Activated CD4-positive, alpha-beta T cell treated with anti-CD3 and anti-CD28 coated beads, Interleukin-2, amount 10 ng/mL, durations not matched to agents 24 days and 14 days (primary cell): ENCODE data around the gene TRABD. TPM values are rescaled to one million over a fixed set of nuclear protein-coding genes. Genes with fewer than 3 reads are reported as not detected.
A peak's percentile ranks its signal among the peaks of the same experiment; 100 is the strongest.

Source experiments
- DNase-seq: peaks from one replicate; pipeline ENCODE4 v3.0.0; 2022
- H3K27ac Mint-ChIP-seq: one replicate; pipeline ENCODE4 v1.8.0; 2022; ENCODE audit warnings: mild to moderate bottlenecking, mixed read lengths
- H3K27me3 Mint-ChIP-seq: one replicate; pipeline ENCODE4 v1.8.0; 2022; ENCODE audit warnings: mixed read lengths
- H3K36me3 Mint-ChIP-seq: one replicate; pipeline ENCODE4 v1.8.0; 2022; ENCODE audit warnings: low read depth, mild to moderate bottlenecking, mixed read lengths
- H3K4me1 Mint-ChIP-seq: one replicate; pipeline ENCODE4 v1.8.0; 2021; ENCODE audit warnings: mixed read lengths
- H3K4me3 Mint-ChIP-seq: one replicate; pipeline ENCODE4 v1.8.0; 2022; ENCODE audit warnings: mild to moderate bottlenecking, moderate library complexity, mixed read lengths
- H3K9me3 Mint-ChIP-seq: one replicate; pipeline ENCODE4 v1.8.0; 2021; ENCODE audit warnings: mixed read lengths
- intact Hi-C: fragments of 100-400 bp; cut with micrococcal nuclease; formaldehyde crosslinking; loops from one replicate; pipeline ENCODE4 v1.15.1; 2023
- total RNA-seq: library from RNA; stranded (reverse); gene quantifications from 2 replicates; pipeline ENCODE4 v1.2.3, GENCODE V29; 2022

Gene TRABD
- total RNA-seq, 1 donor from 2014 or later = 97.4 TPM

DNA sequence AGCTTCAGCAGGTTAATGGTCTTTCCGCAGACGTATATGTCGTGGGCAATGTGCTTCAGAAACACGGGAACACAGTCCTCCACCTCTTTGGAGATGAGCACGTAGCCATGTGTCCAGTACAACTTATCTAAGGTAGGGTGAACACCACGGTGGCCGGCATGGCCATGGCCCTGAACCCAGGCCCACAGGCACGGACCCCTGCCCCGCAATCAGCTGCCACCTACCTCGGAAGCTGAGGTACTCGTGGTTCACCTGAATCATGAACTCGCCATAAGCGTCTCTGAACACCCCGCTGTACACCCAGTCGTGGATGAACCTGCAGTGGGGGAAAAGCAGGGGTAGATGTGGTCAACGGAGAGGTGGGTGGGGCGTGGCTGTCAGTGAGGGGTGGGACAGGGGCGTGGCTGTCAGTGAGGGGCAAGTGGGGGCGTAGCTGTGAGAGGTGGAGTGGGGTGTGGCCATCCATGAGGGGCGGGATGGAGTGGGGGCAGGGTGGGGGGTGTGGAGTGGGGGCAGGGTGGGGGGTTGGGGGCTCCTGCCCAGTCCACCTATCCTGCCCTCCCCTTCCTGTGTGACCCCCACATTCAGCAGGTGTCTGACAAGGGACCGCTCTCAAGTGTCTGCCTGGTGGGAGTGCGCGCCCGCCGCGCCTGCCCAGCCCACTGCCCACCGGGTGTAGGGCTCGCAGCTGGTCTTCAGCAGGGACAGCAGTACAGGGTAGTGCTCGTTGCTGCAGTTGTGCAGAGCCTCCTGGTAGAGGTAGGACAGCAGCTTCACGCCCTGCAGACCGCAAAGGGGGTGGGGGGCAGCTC, 40.6 kb downstream of the TRABD start:
- no peaks in the 10 kb centered on the region for H3K9me3 Mint-ChIP-seq
- H3K27ac Mint-ChIP-seq = no peak overlapping the region
- no peak for DNase-seq
- H3K36me3 Mint-ChIP-seq = peaks cover 31% of the 10 kb centered on the region
- H3K4me3 Mint-ChIP-seq = no peak overlapping the region
- intact Hi-C loops = no loop called here
- no peaks in the 10 kb centered on the region for H3K4me1 Mint-ChIP-seq
- no peaks in the 10 kb centered on the region for H3K27me3 Mint-ChIP-seq

DNA sequence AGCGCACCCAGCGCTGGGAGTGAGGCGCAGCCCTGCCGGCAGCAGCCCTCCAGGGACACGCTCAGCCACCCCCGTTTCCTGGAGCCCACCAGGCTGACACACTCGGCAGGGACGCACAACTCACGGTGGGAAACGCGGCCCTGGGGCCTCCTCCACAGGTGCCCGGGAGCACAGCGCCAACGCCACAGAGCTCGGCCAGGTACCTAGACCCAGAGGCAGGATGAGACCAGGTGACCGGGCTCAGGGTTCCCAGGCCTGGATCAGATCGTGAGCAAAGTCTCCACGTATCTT, 41.1 kb downstream of the TRABD start:
- H3K36me3 Mint-ChIP-seq = peaks cover 31% of the 10 kb centered on the region
- intact Hi-C loops = no loop called here
- no peaks in the 10 kb centered on the region for H3K27me3 Mint-ChIP-seq
- no peak overlapping the region for H3K4me3 Mint-ChIP-seq
- DNase-seq = no peak
- H3K27ac Mint-ChIP-seq = no peak overlapping the region
- no peaks in the 10 kb centered on the region for H3K9me3 Mint-ChIP-seq
- no peaks in the 10 kb centered on the region for H3K4me1 Mint-ChIP-seq

DNA sequence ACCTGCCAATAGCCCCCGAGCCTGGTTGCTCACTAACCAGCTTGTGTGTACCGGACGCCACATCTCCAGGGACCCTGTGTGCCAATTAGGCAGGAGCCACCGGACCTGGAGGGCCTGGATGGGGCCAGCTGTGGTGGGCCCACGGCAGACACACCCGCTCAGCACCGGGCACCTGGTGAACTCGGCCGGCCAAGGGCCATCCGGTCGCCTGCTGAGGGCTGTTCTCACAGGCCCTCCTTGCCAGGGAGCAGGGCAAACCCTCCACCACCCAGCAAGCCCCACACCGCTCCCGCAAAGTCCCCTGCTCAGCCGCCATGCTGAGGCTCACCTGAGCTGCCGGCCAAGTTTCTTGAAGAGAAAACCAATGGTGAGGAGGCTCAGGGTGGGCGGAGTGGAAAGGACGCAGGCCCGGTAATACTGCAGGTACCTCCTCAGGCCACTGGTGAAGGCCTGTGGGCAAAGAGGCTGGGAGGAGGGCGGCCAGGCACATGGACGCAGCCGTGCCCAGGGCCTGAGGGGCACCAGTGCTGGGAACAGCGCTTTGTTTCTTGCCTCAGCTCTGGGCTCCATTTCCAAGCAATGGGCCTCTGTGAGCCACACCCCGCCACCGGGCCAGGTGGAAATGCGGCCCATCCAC, 42.0 kb downstream of the TRABD start:
- Mint-ChIP-seq H3K36me3 (peaks cover 30% of the 10 kb centered on the region), H3K4me1 (no peaks in the 10 kb centered on the region), H3K27me3 (no peaks in the 10 kb centered on the region), H3K9me3 (no peaks in the 10 kb centered on the region), H3K27ac (no peak overlapping the region), H3K4me3 (no peak overlapping the region)
- intact Hi-C loops = no loop called here
- DNase-seq = no peak

DNA sequence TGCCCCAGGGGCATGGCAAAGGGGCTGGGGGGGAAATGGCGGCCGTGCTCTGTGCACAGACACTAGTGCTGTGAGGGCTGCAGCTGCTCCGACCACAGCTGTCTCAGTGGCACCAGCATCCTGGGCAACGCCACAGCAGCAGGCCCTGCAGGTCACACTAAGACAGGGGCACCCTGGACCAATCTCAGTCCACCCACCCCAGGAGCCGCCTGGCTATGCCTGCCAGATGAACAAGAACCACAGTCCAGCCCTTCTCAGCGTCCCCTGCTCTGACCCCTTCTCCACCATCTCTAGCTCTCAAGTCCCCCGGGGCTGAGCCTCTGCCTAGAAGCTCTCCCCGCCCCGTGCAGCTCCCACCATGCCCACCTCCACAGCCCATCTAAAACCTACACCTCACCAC, 42.7 kb downstream of the TRABD start:
- intact Hi-C loops = no loop called here
- Mint-ChIP-seq H3K9me3 (no peaks in the 10 kb centered on the region), H3K27me3 (no peaks in the 10 kb centered on the region), H3K36me3 (peaks cover 27% of the 10 kb centered on the region), H3K27ac (no peak overlapping the region), H3K4me1 (no peaks in the 10 kb centered on the region), H3K4me3 (no peak overlapping the region)
- no peak for DNase-seq

DNA sequence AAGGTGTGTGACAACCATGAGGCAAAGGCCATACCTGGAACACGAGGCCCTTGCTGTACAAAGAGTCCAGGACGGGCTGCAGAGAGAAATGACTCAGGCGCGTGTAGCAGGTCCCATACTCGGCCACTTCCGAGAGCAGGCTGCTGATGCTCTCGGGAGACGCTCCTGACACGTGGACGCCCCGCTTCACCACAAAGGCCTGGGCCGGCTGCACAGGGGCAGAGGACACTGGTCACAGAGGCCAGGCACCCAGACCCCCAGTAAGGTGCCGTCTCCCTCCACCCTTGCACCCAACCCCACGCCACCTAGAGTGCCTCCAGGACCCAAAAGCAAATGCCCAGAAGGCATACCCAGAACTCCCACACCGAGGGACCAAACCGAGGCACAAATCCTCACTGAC, 43.7 kb downstream of the TRABD start:
- peaks cover 2% of the 10 kb centered on the region for H3K4me1 Mint-ChIP-seq
- no peak overlapping the region for H3K4me3 Mint-ChIP-seq
- intact Hi-C loops = no loop called here
- no peak for DNase-seq
- no peaks in the 10 kb centered on the region for H3K27me3 Mint-ChIP-seq
- no peak overlapping the region for H3K27ac Mint-ChIP-seq
- H3K36me3 Mint-ChIP-seq = peaks cover 26% of the 10 kb centered on the region
- no peaks in the 10 kb centered on the region for H3K9me3 Mint-ChIP-seq

DNA sequence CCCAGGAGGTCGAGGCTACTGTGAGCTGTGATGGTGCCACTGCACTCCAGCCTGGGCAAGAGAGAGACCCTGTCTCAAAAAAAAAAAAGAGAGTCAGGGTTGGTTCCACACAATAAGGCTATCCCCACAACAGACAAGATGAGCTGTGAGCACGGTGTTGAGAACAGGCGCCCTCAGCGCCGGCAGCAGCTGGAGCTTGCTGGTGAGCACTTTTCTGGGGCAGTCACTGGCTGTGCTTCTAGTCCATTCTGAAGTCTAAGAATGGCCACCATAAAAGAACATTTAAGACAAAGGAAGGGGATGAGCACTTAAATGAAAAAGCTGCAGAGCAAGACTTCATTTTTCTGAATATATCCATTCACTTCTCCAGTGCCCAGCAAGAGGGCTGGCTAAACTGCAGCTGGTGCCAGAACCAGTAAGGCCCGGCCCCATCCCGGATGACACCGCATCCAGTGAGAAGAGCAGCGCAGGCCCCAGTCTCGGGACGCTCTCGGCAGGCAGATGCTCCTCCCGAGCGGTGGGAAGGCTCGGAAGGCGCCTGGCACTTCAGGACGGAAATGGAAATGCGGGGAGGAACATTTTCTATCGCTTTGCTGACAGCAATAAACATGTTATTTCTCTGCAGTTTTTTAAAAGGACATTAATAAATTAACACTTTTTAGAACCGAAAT, 46.9 kb downstream of the TRABD start:
- H3K27me3 Mint-ChIP-seq = no peaks in the 10 kb centered on the region
- peaks cover 8% of the 10 kb centered on the region for H3K4me1 Mint-ChIP-seq
- H3K27ac Mint-ChIP-seq = no peak overlapping the region
- peaks cover 3% of the 10 kb centered on the region for H3K9me3 Mint-ChIP-seq
- intact Hi-C loops = no loop called here
- peaks cover 30% of the 10 kb centered on the region for H3K36me3 Mint-ChIP-seq
- no peak for DNase-seq
- no peak overlapping the region for H3K4me3 Mint-ChIP-seq

DNA sequence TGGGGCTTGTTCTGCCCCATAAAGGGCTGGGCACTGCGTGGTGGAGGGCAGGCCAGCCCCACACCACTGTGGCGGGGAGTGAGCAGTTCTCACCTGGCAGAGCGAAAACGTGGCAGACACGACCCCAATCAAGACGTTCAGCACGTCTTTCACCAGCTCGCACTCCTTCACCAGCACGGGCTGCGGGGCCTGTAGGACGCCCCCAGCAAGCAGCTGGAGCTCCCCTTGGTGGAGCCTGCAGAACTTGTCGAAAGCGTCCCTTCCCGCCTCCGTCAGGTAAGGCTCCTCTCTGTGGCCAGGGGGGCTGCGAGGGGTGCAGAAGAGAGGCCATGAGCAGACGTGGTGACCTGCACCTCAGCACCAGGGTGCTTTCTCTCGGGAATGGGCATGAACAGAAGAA, 47.5 kb downstream of the TRABD start:
- DNase-seq = no peak
- intact Hi-C loops = no loop called here
- peaks cover 11% of the 10 kb centered on the region for H3K4me1 Mint-ChIP-seq
- no peaks in the 10 kb centered on the region for H3K27me3 Mint-ChIP-seq
- H3K4me3 Mint-ChIP-seq = no peak overlapping the region
- H3K36me3 Mint-ChIP-seq = peaks cover 31% of the 10 kb centered on the region
- peaks cover 3% of the 10 kb centered on the region for H3K9me3 Mint-ChIP-seq
- H3K27ac Mint-ChIP-seq = no peak overlapping the region

DNA sequence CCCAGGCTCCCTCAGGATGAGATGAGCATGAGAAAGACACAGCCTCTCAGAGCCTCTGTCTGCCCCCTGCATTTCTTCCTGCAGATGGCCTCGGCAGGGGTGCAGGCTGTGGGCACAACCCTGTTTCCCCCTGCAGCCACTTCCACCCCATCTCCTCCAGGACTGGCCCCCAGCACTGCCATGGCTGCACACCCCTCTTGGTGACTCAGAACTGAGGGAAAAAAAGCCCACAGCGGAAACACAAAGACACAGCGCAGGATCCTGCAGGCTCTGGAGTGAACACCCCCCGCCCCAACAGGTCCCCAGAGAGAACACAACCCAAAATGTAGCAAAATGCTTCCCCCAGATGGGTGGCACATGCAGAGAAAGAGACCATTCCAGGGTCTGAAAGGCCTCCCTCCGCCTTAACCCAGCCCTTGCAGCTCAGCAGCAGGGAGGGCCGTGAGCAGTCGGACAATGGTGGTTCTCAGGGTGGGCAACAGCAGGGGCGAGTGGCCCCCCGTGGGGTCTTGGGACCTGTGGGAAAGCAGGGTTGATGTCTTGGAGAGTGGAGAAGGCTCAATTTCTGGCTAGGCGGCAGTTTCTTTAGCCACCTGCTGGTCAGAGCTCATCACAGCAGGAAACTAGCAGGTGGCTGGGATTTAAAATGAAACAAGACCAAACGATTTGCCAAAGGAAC, 51.2 kb downstream of the TRABD start:
- peaks cover 3% of the 10 kb centered on the region for H3K9me3 Mint-ChIP-seq
- peaks cover 19% of the 10 kb centered on the region for H3K4me1 Mint-ChIP-seq
- intact Hi-C loops = no loop called here
- no peak overlapping the region for H3K4me3 Mint-ChIP-seq
- H3K27ac Mint-ChIP-seq = no peak overlapping the region
- peaks cover 29% of the 10 kb centered on the region for H3K36me3 Mint-ChIP-seq
- DNase-seq = no peak
- H3K27me3 Mint-ChIP-seq = no peaks in the 10 kb centered on the region

DNA sequence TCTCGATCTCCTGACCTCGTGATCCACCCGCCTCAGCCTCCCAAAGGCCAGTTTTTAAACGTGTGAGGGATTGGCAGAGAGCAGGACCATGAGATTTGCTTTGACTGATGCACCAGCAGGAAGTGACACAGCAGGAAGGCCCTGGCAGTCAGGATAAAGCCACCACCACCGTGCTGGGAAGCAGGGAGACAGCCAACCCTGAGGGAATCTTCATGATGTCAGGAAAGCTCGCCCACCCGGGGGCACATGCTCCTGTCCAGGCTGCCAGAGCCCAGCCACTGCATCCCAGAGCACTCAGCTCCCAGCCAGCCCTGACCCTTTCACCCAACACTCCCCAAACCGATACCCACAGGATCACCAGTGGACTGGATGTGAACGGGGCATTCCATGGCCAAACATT, 53.0 kb downstream of the TRABD start:
- intact Hi-C loops = no loop called here
- no peak for DNase-seq
- H3K4me3 Mint-ChIP-seq = no peak overlapping the region
- H3K9me3 Mint-ChIP-seq = peaks cover 3% of the 10 kb centered on the region
- peaks cover 28% of the 10 kb centered on the region for H3K36me3 Mint-ChIP-seq
- no peak overlapping the region for H3K27ac Mint-ChIP-seq
- peaks cover 27% of the 10 kb centered on the region for H3K4me1 Mint-ChIP-seq
- H3K27me3 Mint-ChIP-seq = no peaks in the 10 kb centered on the region

DNA sequence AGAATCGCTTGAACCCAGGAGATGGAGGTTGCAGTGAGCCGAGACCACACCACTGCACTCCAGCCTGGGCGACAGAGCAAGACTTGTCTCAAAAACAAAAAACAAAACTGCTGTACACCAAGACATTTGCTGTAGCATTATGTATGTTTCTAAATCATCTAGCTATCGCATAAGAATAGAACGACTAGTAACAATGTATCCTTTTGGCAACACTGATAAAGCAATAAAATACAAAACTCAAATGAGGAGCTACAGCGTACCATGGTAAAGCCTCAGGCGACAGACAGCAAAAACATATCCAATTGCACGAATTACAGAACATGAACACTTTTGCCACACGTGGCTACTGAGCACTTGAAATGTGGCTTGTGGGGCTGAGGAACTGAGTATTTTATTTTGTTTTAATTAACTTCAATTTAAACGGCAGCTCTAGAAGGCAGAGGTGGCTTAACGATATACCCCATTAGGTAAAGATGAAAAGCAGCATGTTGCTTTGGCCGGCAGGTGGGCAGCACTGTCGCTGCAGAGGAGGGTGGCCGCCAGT, 56.8 kb downstream of the TRABD start:
- Mint-ChIP-seq H3K27me3 (peaks cover 2% of the 10 kb centered on the region), H3K27ac (no peak overlapping the region), H3K9me3 (no peaks in the 10 kb centered on the region), H3K4me1 (peaks cover 25% of the 10 kb centered on the region), H3K4me3 (peak overlapping the region; percentile 97), H3K36me3 (peaks cover 26% of the 10 kb centered on the region)
- intact Hi-C loops = no loop called here
- DNase-seq = no peak

DNA sequence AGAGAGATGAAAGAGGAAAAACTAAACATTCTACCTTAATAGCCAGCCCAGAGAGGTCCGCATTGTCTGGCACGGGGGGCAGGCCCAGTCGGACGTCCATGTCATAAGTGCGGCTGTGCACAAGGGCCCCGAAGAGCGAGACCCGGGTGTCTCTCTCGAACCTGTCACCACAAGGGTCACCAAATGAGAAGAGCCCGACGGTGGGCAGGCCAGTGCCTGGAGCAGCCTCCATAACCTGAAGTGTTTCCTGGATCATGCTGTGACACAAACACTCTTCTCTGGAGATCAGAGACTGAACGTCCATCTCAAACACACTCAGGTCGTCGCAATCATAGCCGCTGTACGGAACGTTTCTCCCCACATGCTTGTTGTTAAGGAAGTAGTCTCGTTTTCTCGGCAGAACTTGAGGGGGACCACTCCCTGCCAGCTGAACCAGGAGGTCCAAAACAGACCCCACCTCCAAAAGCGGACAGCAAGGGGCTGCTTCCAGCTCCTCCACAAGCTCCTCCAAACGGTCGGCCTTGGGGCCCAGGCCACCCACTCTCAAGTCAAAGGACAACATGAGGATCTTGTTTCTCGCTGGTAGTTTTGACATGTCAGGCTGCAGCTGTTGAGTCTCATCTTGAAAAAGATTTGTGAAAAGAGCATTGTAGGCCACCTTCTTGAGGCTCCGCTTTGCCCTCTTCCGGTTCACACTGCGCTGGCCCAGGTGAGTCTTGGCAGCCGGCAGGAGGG, 58.1 kb downstream of the TRABD start:
- Mint-ChIP-seq H3K27me3 (peaks cover 2% of the 10 kb centered on the region), H3K4me1 (peaks cover 22% of the 10 kb centered on the region), H3K36me3 (peaks cover 25% of the 10 kb centered on the region), H3K27ac (peak overlapping the region; percentile 100), H3K9me3 (no peaks in the 10 kb centered on the region), H3K4me3 (peak overlapping the region; percentile 97)
- intact Hi-C loops = loop anchor here (2.0 kb wide), 2 partner anchors 43 to 377 kb away; partner anchors contain the start of gene SELENOO
- no peak for DNase-seq

DNA sequence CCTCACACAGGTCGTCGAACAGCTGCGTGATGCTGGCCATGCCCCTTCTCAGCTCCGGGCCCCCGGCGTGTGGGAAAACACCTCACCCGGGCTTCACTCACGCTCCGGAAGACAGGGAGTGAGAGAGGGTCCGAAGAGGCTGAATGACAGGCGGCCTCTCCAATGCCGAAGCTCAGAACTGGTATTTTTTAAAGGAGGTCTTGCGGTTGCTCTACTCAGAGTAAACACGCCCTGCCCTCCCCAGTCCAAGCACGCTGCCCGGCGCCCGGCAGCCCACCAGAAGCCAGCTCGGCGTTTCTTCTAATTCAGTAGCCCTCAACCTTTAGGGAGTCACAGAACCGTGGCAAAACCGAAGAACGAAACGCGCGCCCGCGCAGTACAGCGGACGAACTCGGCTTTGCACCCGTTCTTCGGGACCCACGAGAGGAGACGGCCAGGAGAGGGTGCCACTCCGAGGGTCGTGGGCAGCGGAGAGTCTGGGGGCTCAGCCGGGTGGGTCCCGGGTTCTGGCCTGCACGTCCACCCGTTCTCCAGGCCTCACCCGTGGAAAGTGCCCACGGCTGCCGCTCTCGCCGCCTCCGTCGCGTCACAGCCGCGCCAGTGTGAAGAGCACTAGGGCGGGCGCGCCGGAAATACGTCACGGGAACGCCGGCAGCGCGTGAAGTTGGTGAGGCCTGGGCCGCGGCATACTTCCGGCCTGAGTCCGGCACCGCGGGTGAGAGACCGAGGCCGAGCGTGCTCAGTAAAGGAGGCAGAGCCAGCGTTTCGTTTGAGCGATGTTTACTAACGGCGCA, 58.9 kb downstream of the TRABD start, which contains the start of gene TUBGCP6:
TSS of gene TUBGCP6 (minus strand) at position 604 of the 794 bp plus-strand sequence. CDS start at position 40, 564 bp downstream.
- intact Hi-C loops = loop anchor here (2.0 kb wide), 2 partner anchors 44 to 376 kb away; partner anchors contain the start of gene SELENOO
- peaks cover 22% of the 10 kb centered on the region for H3K4me1 Mint-ChIP-seq
- peaks cover 2% of the 10 kb centered on the region for H3K27me3 Mint-ChIP-seq

More for the DNA sequence above, 58.9 kb downstream of the TRABD start, which contains the start of gene TUBGCP6:
- H3K36me3 Mint-ChIP-seq = peaks cover 25% of the 10 kb centered on the region
- H3K4me3 Mint-ChIP-seq = peak within 1 kb of the TSS; percentile 97
- H3K27ac Mint-ChIP-seq = peak within 1 kb of the TSS; percentile 100
- no peaks in the 10 kb centered on the region for H3K9me3 Mint-ChIP-seq
- peak; percentile 98 for DNase-seq
